ENCODE data around the gene SIGLEC15.

The SIGLEC15 gene

GRCh38 chr18:45850021-45850420 is 24.5 kb downstream of the SIGLEC15 start:
- H3K4me3 ChIP-seq (ENCODE audit: low read length): no peak overlapping the region
- no peaks in the 10 kb centered on the region for H3K27me3 ChIP-seq (ENCODE audit: insufficient read depth, low read length, poor library complexity)
- H3K79me1 ChIP-seq (ENCODE audit: low read length): no peaks in the 10 kb centered on the region
- no CpG with 5 or more reads among the region's 10 CpGs for WGBS (ENCODE audit: extremely low coverage, insufficient coverage, low lambda C conversion rate)
- no peak overlapping the region for H2AK5ac ChIP-seq (ENCODE audit: low read length)
- no peak overlapping the region for H4K5ac ChIP-seq (ENCODE audit: low read length)
- H3K79me2 ChIP-seq (ENCODE audit: control insufficient read depth, insufficient read depth, low read length): no peaks in the 10 kb centered on the region
- no peak overlapping the region for H2BK15ac ChIP-seq (replicated peaks; ENCODE audit: low read depth)
- no peak overlapping the region for H2BK5ac ChIP-seq (ENCODE audit: low read length)
- DNase-seq: peak; percentile 49
- H3K56ac ChIP-seq (ENCODE audit: low read length): no peak overlapping the region
- no peak overlapping the region for H3K23ac ChIP-seq (ENCODE audit: low read length)
- H2BK120ac ChIP-seq (ENCODE audit: low read depth, low read length): no peak overlapping the region
- H3K27ac ChIP-seq (ENCODE audit: low read depth, low read length): no peak overlapping the region
- no peaks in the 10 kb centered on the region for H3K36me3 ChIP-seq (ENCODE audit: control insufficient read depth, insufficient read depth, low read length)
- H3K9ac ChIP-seq (ENCODE audit: low read length): no peak overlapping the region
- no peak overlapping the region for H4K8ac ChIP-seq (ENCODE audit: low read depth, low read length)
- no peaks in the 10 kb centered on the region for H3K4me1 ChIP-seq (ENCODE audit: control insufficient read depth, low read depth, low read length)
- H3K4ac ChIP-seq (ENCODE audit: low read depth, low read length): no peak overlapping the region
- H3K4me2 ChIP-seq (ENCODE audit: low read length): no peak overlapping the region
- no peak overlapping the region for H3K18ac ChIP-seq (ENCODE audit: low read length)

GRCh38 chr18:45851161-45851925 is 25.9 kb downstream of the SIGLEC15 start:
- Histone ChIP-seq H2BK120ac (ENCODE audit: low read depth, low read length) (no peak overlapping the region), H3K27ac (ENCODE audit: low read depth, low read length) (no peak overlapping the region), H3K27me3 (ENCODE audit: insufficient read depth, low read length, poor library complexity) (no peaks in the 10 kb centered on the region), H3K4me2 (ENCODE audit: low read length) (no peak overlapping the region), H3K79me1 (ENCODE audit: low read length) (no peaks in the 10 kb centered on the region), H3K4ac (ENCODE audit: low read depth, low read length) (no peak overlapping the region), H2AK5ac (ENCODE audit: low read length) (no peak overlapping the region), H3K56ac (ENCODE audit: low read length) (no peak overlapping the region), H2BK5ac (ENCODE audit: low read length) (no peak overlapping the region), H2BK15ac (replicated peaks; ENCODE audit: low read depth) (no peak overlapping the region), H3K23ac (ENCODE audit: low read length) (no peak overlapping the region), H3K9ac (ENCODE audit: low read length) (no peak overlapping the region), H3K4me1 (ENCODE audit: control insufficient read depth, low read depth, low read length) (no peaks in the 10 kb centered on the region), H4K8ac (ENCODE audit: low read depth, low read length) (no peak overlapping the region), H4K5ac (ENCODE audit: low read length) (no peak overlapping the region), H3K79me2 (ENCODE audit: control insufficient read depth, insufficient read depth, low read length) (no peaks in the 10 kb centered on the region), H3K18ac (ENCODE audit: low read length) (no peak overlapping the region), H3K36me3 (ENCODE audit: control insufficient read depth, insufficient read depth, low read length) (no peaks in the 10 kb centered on the region), H3K4me3 (ENCODE audit: low read length) (no peak overlapping the region)
- no CpG with 5 or more reads among the region's 10 CpGs for WGBS (ENCODE audit: extremely low coverage, insufficient coverage, low lambda C conversion rate)
- DNase-seq: no peak

- DNase-seq: no peak
- Histone ChIP-seq H3K4me1 (ENCODE audit: control insufficient read depth, low read depth, low read length) (no peaks in the 10 kb centered on the region), H3K4me2 (ENCODE audit: low read length) (no peak overlapping the region), H3K4me3 (ENCODE audit: low read length) (no peak overlapping the region), H3K18ac (ENCODE audit: low read length) (no peak overlapping the region), H3K79me1 (ENCODE audit: low read length) (no peaks in the 10 kb centered on the region), H3K36me3 (ENCODE audit: control insufficient read depth, insufficient read depth, low read length) (no peaks in the 10 kb centered on the region), H4K8ac (ENCODE audit: low read depth, low read length) (no peak overlapping the region), H2BK120ac (ENCODE audit: low read depth, low read length) (no peak overlapping the region), H3K56ac (ENCODE audit: low read length) (no peak overlapping the region), H2AK5ac (ENCODE audit: low read length) (no peak overlapping the region), H4K5ac (ENCODE audit: low read length) (no peak overlapping the region), H3K27ac (ENCODE audit: low read depth, low read length) (no peak overlapping the region), H3K9ac (ENCODE audit: low read length) (no peak overlapping the region), H3K79me2 (ENCODE audit: control insufficient read depth, insufficient read depth, low read length) (no peaks in the 10 kb centered on the region), H2BK15ac (replicated peaks; ENCODE audit: low read depth) (no peak overlapping the region), H3K27me3 (ENCODE audit: insufficient read depth, low read length, poor library complexity) (no peaks in the 10 kb centered on the region), H3K4ac (ENCODE audit: low read depth, low read length) (no peak overlapping the region), H2BK5ac (ENCODE audit: low read length) (no peak overlapping the region), H3K23ac (ENCODE audit: low read length) (no peak overlapping the region)
- no CpG with 5 or more reads among the region's 5 CpGs for WGBS (ENCODE audit: extremely low coverage, insufficient coverage, low lambda C conversion rate)
Measured at GRCh38 chr18:45852631-45853030, 27.2 kb downstream of the SIGLEC15 start.

GRCh38 chr18:45854036-45854586 is 28.6 kb downstream of the SIGLEC15 start:
- Histone ChIP-seq H3K4me1 (ENCODE audit: control insufficient read depth, low read depth, low read length) (no peaks in the 10 kb centered on the region), H3K36me3 (ENCODE audit: control insufficient read depth, insufficient read depth, low read length) (no peaks in the 10 kb centered on the region)
- whole genome bisulfite sequencing (ENCODE audit: extremely low coverage, insufficient coverage, low lambda C conversion rate): no CpG with 5 or more reads among the region's 2 CpGs

GRCh38 chr18:45856531-45856930 is 31.1 kb downstream of the SIGLEC15 start:
- Histone ChIP-seq H2BK15ac (replicated peaks; ENCODE audit: low read depth) (no peak overlapping the region), H3K36me3 (ENCODE audit: control insufficient read depth, insufficient read depth, low read length) (no peaks in the 10 kb centered on the region), H2BK120ac (ENCODE audit: low read depth, low read length) (no peak overlapping the region), H3K4ac (ENCODE audit: low read depth, low read length) (no peak overlapping the region), H3K27ac (ENCODE audit: low read depth, low read length) (no peak overlapping the region), H3K4me2 (ENCODE audit: low read length) (no peak overlapping the region), H3K79me2 (ENCODE audit: control insufficient read depth, insufficient read depth, low read length) (no peaks in the 10 kb centered on the region), H3K27me3 (ENCODE audit: insufficient read depth, low read length, poor library complexity) (no peaks in the 10 kb centered on the region), H3K18ac (ENCODE audit: low read length) (no peak overlapping the region), H3K4me3 (ENCODE audit: low read length) (no peak overlapping the region), H2AK5ac (ENCODE audit: low read length) (no peak overlapping the region), H4K8ac (ENCODE audit: low read depth, low read length) (no peak overlapping the region), H3K79me1 (ENCODE audit: low read length) (no peaks in the 10 kb centered on the region), H3K56ac (ENCODE audit: low read length) (no peak overlapping the region), H3K4me1 (ENCODE audit: control insufficient read depth, low read depth, low read length) (no peaks in the 10 kb centered on the region), H4K5ac (ENCODE audit: low read length) (no peak overlapping the region), H3K23ac (ENCODE audit: low read length) (no peak overlapping the region), H2BK5ac (ENCODE audit: low read length) (no peak overlapping the region), H3K9ac (ENCODE audit: low read length) (no peak overlapping the region)
- DNase-seq: no peak
- no CpG with 5 or more reads among the region's 4 CpGs for WGBS (ENCODE audit: extremely low coverage, insufficient coverage, low lambda C conversion rate)

More at GRCh38 chr18:45854036-45854586, 28.6 kb downstream of the SIGLEC15 start:
- no peak overlapping the region for H2AK5ac ChIP-seq (ENCODE audit: low read length)
- H2BK15ac ChIP-seq (replicated peaks; ENCODE audit: low read depth): no peak overlapping the region
- H3K79me1 ChIP-seq (ENCODE audit: low read length): no peaks in the 10 kb centered on the region
- H3K4me3 ChIP-seq (ENCODE audit: low read length): no peak overlapping the region
- no peak overlapping the region for H3K27ac ChIP-seq (ENCODE audit: low read depth, low read length)
- H3K4ac ChIP-seq (ENCODE audit: low read depth, low read length): no peak overlapping the region
- no peak overlapping the region for H3K56ac ChIP-seq (ENCODE audit: low read length)
- H3K27me3 ChIP-seq (ENCODE audit: insufficient read depth, low read length, poor library complexity): no peaks in the 10 kb centered on the region
- H2BK5ac ChIP-seq (ENCODE audit: low read length): no peak overlapping the region
- H3K79me2 ChIP-seq (ENCODE audit: control insufficient read depth, insufficient read depth, low read length): no peaks in the 10 kb centered on the region
- no peak overlapping the region for H4K8ac ChIP-seq (ENCODE audit: low read depth, low read length)
- no peak overlapping the region for H3K4me2 ChIP-seq (ENCODE audit: low read length)
- H3K18ac ChIP-seq (ENCODE audit: low read length): no peak overlapping the region
- H4K5ac ChIP-seq (ENCODE audit: low read length): no peak overlapping the region
- no peak overlapping the region for H3K23ac ChIP-seq (ENCODE audit: low read length)
- H3K9ac ChIP-seq (ENCODE audit: low read length): no peak overlapping the region
- peak; percentile 45 for DNase-seq
- H2BK120ac ChIP-seq (ENCODE audit: low read depth, low read length): no peak overlapping the region

All from mesendoderm (in vitro differentiated cells).